Left lung (tissue), 10 donors: Measurements from ENCODE around the gene AKAP11. TPM values are rescaled to one million over a fixed set of nuclear protein-coding genes. Genes with fewer than 3 reads are reported as not detected.

Source experiments
- ATAC-seq: fragments of 200-7000 bp; cut with Tn5 transposase; one replicate; pipeline ENCODE4 v1.9.1; 2020; ENCODE audit warnings: moderate library complexity
- DNase-seq, 4 donors: peaks; one replicate each; pipeline ENCODE4 v3.0.0-alpha.2; 2013 to 2020
- H3K27ac ChIP-seq, 2 donors: fragments of 200-600 bp; sonication (generic) in 1 of 2; one replicate each; pipeline versions ENCODE4 v1.5.0 to v1.8.0; 2020 to 2021
- H3K27me3 ChIP-seq, 2 donors: fragments of 200-600 bp; sonication (generic) in 1 of 2; one replicate each; pipeline versions ENCODE4 v1.5.0 to v1.8.0; 2020 to 2021
- H3K36me3 ChIP-seq, 2 donors: fragments of 200-600 bp; sonication (generic) in 1 of 2; one replicate each; pipeline versions ENCODE4 v1.5.0 to v1.8.0; 2020 to 2021
- H3K4me1 ChIP-seq, 2 donors: fragments of 200-600 bp; one replicate each; pipeline ENCODE4 v1.8.0; 2021
- H3K4me3 ChIP-seq, 2 donors: fragments of 200-600 bp; sonication (generic) in 1 of 2; one replicate each; pipeline versions ENCODE4 v1.5.0 to v1.8.0; 2020 to 2021; ENCODE audit warnings: mild to moderate bottlenecking in 1 of 2
- H3K9me3 ChIP-seq, 2 donors: fragments of 200-600 bp; sonication (generic) in 1 of 2; one replicate each; pipeline versions ENCODE4 v1.5.0 to v1.8.0; 2020 to 2021
- intact Hi-C, 2 donors: fragments of 100-400 bp; cut with DNase I; formaldehyde crosslinking; loops; one replicate each; pipeline versions ENCODE4 v1.11.2 to v1.14.2; 2022
- polyA plus RNA-seq, 6 donors: library from polyadenylated mRNA; unstranded; fragments of 120-200 nt; gene quantifications; one replicate each; pipeline ENCODE4 v1.2.1, GENCODE V29; 2013; ENCODE audit not compliant: insufficient read length in 6 of 6
- total RNA-seq, 2 donors: library from RNA; stranded (reverse); fragmentation: NEBNext Ultra II Directional; extraction: Animal tissue kit (Norgen Biotek cat#: 25700); gene quantifications; one replicate each; pipeline ENCODE4 v1.2.1, GENCODE V29; 2021
- TF ChIP-seq, protein P1 (sequence below), 2 donors: fragments of 200-600 bp; sonication (generic) in 1 of 2; IDR thresholded peaks; one replicate each; pipeline versions ENCODE4 v1.5.0 to v1.8.0; 2021; ENCODE audit warnings: antibody characterized with exemption in 2 of 2
- donor health status: DM: no; HTN: yes; CAD: no.
- donor health status: DM: no; HTN: no; CAD: no.

Gene AKAP11
- total and polyA plus RNA-seq, 8 donors = 30.3 to 47.1 (median 41.9) TPM

DNA sequence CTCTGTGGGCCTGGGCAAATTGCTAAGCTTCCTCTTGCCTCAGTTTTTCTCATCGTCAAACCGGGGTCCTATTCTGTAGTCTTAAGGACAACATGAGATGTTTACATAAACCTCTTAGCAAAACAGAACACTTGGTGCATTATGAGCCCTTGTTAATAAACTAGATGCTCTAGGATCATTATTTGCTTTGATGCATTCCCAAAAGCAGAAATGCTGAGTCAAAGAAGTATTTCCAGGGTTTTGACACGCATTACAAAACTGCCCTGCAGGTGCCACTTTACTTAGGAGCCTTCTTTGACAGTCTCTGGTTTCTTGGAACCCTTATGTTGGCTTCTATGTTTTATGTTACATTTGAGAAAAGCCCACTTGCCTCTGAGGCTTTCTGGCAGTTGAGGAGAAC, 12.1 kb downstream of the AKAP11 start:
- Histone ChIP-seq H3K36me3 (peaks cover 0 to 28% of the 10 kb centered on the region in 2 donors), H3K9me3 (no peaks in the 10 kb centered on the region), H3K27me3 (no peaks in the 10 kb centered on the region), H3K27ac (no peak overlapping the region), H3K4me3 (no peak overlapping the region), H3K4me1 (peaks cover 0 to 16% of the 10 kb centered on the region in 2 donors)
- TF ChIP-seq, protein P1, sequence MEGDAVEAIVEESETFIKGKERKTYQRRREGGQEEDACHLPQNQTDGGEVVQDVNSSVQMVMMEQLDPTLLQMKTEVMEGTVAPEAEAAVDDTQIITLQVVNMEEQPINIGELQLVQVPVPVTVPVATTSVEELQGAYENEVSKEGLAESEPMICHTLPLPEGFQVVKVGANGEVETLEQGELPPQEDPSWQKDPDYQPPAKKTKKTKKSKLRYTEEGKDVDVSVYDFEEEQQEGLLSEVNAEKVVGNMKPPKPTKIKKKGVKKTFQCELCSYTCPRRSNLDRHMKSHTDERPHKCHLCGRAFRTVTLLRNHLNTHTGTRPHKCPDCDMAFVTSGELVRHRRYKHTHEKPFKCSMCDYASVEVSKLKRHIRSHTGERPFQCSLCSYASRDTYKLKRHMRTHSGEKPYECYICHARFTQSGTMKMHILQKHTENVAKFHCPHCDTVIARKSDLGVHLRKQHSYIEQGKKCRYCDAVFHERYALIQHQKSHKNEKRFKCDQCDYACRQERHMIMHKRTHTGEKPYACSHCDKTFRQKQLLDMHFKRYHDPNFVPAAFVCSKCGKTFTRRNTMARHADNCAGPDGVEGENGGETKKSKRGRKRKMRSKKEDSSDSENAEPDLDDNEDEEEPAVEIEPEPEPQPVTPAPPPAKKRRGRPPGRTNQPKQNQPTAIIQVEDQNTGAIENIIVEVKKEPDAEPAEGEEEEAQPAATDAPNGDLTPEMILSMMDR (IDR thresholded peaks at IDR 0.05) = no peak
- intact Hi-C loops = no loop called here
- DNase-seq = no peak
- ATAC-seq = no peak

DNA sequence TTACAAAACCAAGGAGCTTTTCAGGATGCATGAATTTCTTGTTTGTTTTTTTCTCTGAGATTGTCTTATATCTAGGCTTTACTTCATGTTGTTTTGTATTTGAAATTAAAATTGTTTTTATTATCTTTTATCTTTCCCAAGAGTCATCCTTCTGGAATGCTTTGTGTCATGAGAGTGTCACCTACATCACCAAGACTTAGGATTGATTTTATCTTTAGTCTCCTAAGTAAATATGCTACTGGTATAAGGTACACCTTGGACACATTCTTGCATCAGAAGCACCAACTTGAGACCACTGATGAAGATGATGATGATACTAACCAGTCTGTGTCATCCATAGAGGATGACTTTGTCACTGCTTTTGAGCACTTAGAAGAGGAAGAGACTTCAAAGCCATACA, 26.4 kb downstream of the AKAP11 start:
- Histone ChIP-seq H3K4me3 (no peak overlapping the region), H3K27ac (no peak overlapping the region), H3K9me3 (no peaks in the 10 kb centered on the region), H3K27me3 (no peaks in the 10 kb centered on the region), H3K36me3 (peaks cover 0 to 77% of the 10 kb centered on the region in 2 donors), H3K4me1 (no peaks in the 10 kb centered on the region)
- DNase-seq (no peak), ATAC-seq (no peak)
- intact Hi-C loops = no loop called here
- TF ChIP-seq, protein P1 (IDR thresholded peaks at IDR 0.05) = no peak

DNA sequence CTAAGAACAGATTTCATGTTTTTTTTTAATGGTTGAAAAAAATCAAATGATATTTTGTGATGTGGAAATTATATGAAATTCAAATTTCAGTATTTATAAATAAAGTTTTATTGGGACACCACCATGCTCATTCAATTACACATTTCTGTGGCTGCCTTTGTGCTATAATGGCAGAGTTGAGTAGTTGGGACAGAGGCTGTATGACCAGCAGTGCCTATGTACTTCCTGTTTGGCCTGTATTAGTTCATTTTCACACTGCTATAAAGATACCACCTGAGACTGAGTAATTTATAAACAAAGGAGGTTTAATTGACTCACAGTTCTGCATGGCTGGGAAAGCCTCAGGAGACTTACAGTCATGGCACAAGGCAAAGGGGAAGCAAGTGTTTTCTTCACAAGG, 33.6 kb downstream of the AKAP11 start:
- H3K27ac ChIP-seq = no peak overlapping the region
- H3K36me3 ChIP-seq = peaks cover 0 to 66% of the 10 kb centered on the region in 2 donors
- no peak for ATAC-seq
- no peak for DNase-seq
- H3K9me3 ChIP-seq = no peaks in the 10 kb centered on the region
- intact Hi-C loops = no loop called here
- TF ChIP-seq, protein P1 (IDR thresholded peaks at IDR 0.05) = no peak
- no peaks in the 10 kb centered on the region for H3K4me1 ChIP-seq
- H3K4me3 ChIP-seq = no peak overlapping the region
- H3K27me3 ChIP-seq = no peaks in the 10 kb centered on the region

DNA sequence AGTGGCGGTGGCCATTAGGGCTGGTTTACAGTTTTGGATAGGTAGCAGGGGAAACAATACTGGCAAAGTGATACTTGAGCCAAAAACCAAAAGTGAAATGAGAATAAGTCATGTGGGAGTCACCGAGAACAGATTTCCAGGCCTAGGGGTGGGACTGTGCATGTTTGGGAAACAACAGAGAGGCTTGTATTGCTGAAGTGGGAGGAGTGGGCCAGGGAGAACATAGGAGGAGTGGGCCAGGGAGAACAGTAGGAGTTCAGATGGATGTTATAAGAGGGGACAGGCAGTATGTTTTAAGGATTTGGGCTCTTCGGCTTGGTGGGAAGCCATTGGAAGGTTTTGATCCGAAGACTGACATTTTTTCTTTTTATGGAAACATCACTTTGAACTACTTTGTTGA, 35.5 kb downstream of the AKAP11 start:
- DNase-seq = no peak
- H3K9me3 ChIP-seq = no peaks in the 10 kb centered on the region
- H3K27me3 ChIP-seq = no peaks in the 10 kb centered on the region
- no peaks in the 10 kb centered on the region for H3K4me1 ChIP-seq
- TF ChIP-seq, protein P1 (IDR thresholded peaks at IDR 0.05) = no peak
- no peak overlapping the region for H3K4me3 ChIP-seq
- ATAC-seq = no peak
- intact Hi-C loops = no loop called here
- H3K27ac ChIP-seq = no peak overlapping the region
- peaks cover 0 to 55% of the 10 kb centered on the region in 2 donors for H3K36me3 ChIP-seq

DNA sequence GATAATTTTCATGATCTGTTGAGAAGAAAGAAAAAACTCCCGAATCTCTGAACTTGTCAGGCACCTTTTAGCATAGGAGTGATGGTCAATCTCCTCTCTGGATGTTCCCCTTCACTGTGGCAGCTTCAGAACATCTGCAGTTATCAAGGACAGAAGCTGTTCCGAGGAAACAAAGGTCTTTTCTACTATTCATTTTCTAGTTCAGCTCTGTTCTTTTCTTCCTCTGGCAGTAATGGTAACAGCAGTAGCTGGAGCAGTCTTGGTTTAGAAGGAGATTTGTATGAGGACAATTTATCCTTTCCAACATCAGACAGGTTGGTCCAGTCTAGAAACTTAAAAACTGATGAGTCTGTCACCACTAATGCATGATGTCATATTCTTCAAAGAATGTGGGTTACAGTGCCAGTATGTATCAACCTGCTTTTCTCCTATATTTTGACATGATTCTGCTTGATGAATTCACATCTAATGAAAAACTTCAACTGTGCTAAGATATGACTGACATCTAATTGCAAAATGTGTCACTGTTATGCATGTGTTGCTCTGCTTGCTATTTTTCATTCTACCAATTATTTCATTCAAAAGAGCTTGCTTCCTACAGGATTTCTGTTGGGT, 41.0 kb downstream of the AKAP11 start:
- intact Hi-C loops = no loop called here
- H3K36me3 ChIP-seq = peaks cover 0 to 46% of the 10 kb centered on the region in 2 donors
- no peak overlapping the region for H3K4me3 ChIP-seq
- DNase-seq (no peak), ATAC-seq (no peak)
- no peaks in the 10 kb centered on the region for H3K27me3 ChIP-seq
- no peak overlapping the region for H3K27ac ChIP-seq
- TF ChIP-seq, protein P1 (IDR thresholded peaks at IDR 0.05) = no peak
- H3K4me1 ChIP-seq = no peaks in the 10 kb centered on the region
- H3K9me3 ChIP-seq = no peaks in the 10 kb centered on the region
